WTC11 (cell line): ENCODE data around the gene ABCC2. TPM values are rescaled to one million over a fixed set of nuclear protein-coding genes. Genes with fewer than 3 reads are reported as not detected.
"Not testable (repeated sequence)": the region's sequence is repeated elsewhere in the genome, so short reads cannot be mapped to it uniquely, and the experiment has no call there.

ENCODE experiments used
- ATAC-seq: fragments of 200-7000 bp; cut with Tn5 transposase; 2 replicates; pipeline ENCODE4 v1.10.0; 2021; ENCODE audit warnings: mild to moderate bottlenecking, moderate library complexity
- CTCF ChIA-PET: fragments of 300-600 bp; sonication (Branson Sonifier 250); formaldehyde crosslinking; loops from one replicate; lab custom pipeline; 2021; ENCODE audit warnings: antibody characterized with exemption; lab: Charles Lee
- POLR2A ChIA-PET: fragments of 350-600 bp; sonication (Branson Sonifier 250); formaldehyde crosslinking; loops from one replicate; lab custom pipeline; 2021; ENCODE audit warnings: antibody characterized with exemption; lab: Charles Lee
- DNase-seq: peaks from one replicate; pipeline ENCODE4 v3.0.0; 2021; ENCODE audit warnings: low spot score
- H3K27ac Mint-ChIP-seq: 2 replicates; pipeline ENCODE4 v1.8.0; 2021; ENCODE audit warnings: mixed read lengths
- H3K27me3 Mint-ChIP-seq: 2 replicates; pipeline ENCODE4 v1.8.0; 2021; ENCODE audit warnings: low read depth, mild to moderate bottlenecking, moderate library complexity, mixed read lengths
- H3K36me3 Mint-ChIP-seq: 2 replicates; pipeline ENCODE4 v1.8.0; 2021; ENCODE audit warnings: mixed read lengths
- H3K4me1 Mint-ChIP-seq: 2 replicates; pipeline ENCODE4 v1.8.0; 2022; ENCODE audit warnings: mixed read lengths
- H3K4me3 Mint-ChIP-seq: 2 replicates; pipeline ENCODE4 v1.8.0; 2021; ENCODE audit warnings: mild to moderate bottlenecking, moderate library complexity, mixed read lengths
- H3K9me3 Mint-ChIP-seq: 2 replicates; pipeline ENCODE4 v1.8.0; 2021; ENCODE audit warnings: mixed read lengths
- CREM ChIP-seq: sonication (generic); formaldehyde crosslinking; IDR thresholded peaks from 2 replicates; pipeline ENCODE4 v1.8.1; 2022; ENCODE audit warnings: mild to moderate bottlenecking, missing genetic modification reagents, moderate library complexity
- ETV6 ChIP-seq: sonication (generic); formaldehyde crosslinking; IDR thresholded peaks from 2 replicates; pipeline ENCODE4 v1.8.1; 2022; ENCODE audit warnings: mild to moderate bottlenecking, missing genetic modification reagents
- FOXJ3 ChIP-seq: sonication (generic); formaldehyde crosslinking; IDR thresholded peaks from 2 replicates; pipeline ENCODE4 v1.9.0; 2021; ENCODE audit warnings: missing genetic modification reagents, mild to moderate bottlenecking, borderline replicate concordance
- GTF2I ChIP-seq: fragments of 250-450 bp; sonication (Bioruptor Pico); conservative IDR thresholded peaks from 2 replicates; pipeline ENCODE4 v1.4.0; 2021; ENCODE audit warnings: mild to moderate bottlenecking
- JAZF1 ChIP-seq: fragments of 250-450 bp; sonication (Bioruptor Pico); IDR thresholded peaks from 2 replicates; pipeline ENCODE4 v1.9.0; 2021; ENCODE audit warnings: moderate library complexity, mild to moderate bottlenecking, inconsistent platforms
- NFATC4 ChIP-seq: fragments of 250-450 bp; sonication (Bioruptor Pico); IDR thresholded peaks from 2 replicates; pipeline ENCODE4 v1.9.0; 2021; ENCODE audit warnings: mild to moderate bottlenecking
- NR1H2 ChIP-seq: sonication (generic); formaldehyde crosslinking; IDR thresholded peaks from 2 replicates; pipeline ENCODE4 v1.9.0; 2021; ENCODE audit warnings: mild to moderate bottlenecking, moderate library complexity, missing genetic modification reagents
- NR2C2 ChIP-seq: sonication (generic); formaldehyde crosslinking; IDR thresholded peaks from 2 replicates; pipeline ENCODE4 v1.8.0; 2022; ENCODE audit warnings: mild to moderate bottlenecking, missing genetic modification reagents
- PRRX2 ChIP-seq: fragments of 250-450 bp; sonication (Bioruptor Pico); IDR thresholded peaks from 2 replicates; pipeline ENCODE4 v1.8.0; 2021; ENCODE audit warnings: mild to moderate bottlenecking
- RORB ChIP-seq: fragments of 250-450 bp; sonication (Bioruptor Pico); IDR thresholded peaks from 2 replicates; pipeline ENCODE4 v1.9.0; 2021; ENCODE audit warnings: mild to moderate bottlenecking
- SMAD4 ChIP-seq: sonication (generic); formaldehyde crosslinking; IDR thresholded peaks from 2 replicates; pipeline ENCODE4 v1.8.0; 2022; ENCODE audit warnings: mild to moderate bottlenecking, missing genetic modification reagents
- ZBTB21 ChIP-seq: sonication (generic); formaldehyde crosslinking; IDR thresholded peaks from 2 replicates; pipeline ENCODE4 v1.8.1; 2023; ENCODE audit warnings: mild to moderate bottlenecking, missing genetic modification reagents, borderline replicate concordance
- ZNF138 ChIP-seq: sonication (generic); formaldehyde crosslinking; conservative IDR thresholded peaks from 2 replicates; pipeline ENCODE4 v1.8.1; 2022; ENCODE audit warnings: mild to moderate bottlenecking, moderate library complexity, missing genetic modification reagents
- ZNF219 ChIP-seq: sonication (generic); formaldehyde crosslinking; IDR thresholded peaks from 2 replicates; pipeline ENCODE4 v1.8.0; 2023; ENCODE audit warnings: missing genetic modification reagents, mild to moderate bottlenecking, borderline replicate concordance
- ZNF317 ChIP-seq: sonication (generic); formaldehyde crosslinking; IDR thresholded peaks from 2 replicates; pipeline ENCODE4 v1.8.1; 2023; ENCODE audit warnings: low read depth, mild to moderate bottlenecking, moderate library complexity, missing genetic modification reagents, borderline replicate concordance
- total RNA-seq: library from RNA; stranded (reverse); gene quantifications from 3 replicates; pipeline ENCODE4 v1.2.3, GENCODE V29; 2021
- TF ChIP-seq, protein P1 (sequence below): sonication (generic); formaldehyde crosslinking; IDR thresholded peaks from 2 replicates; pipeline ENCODE4 v1.8.1; 2023; ENCODE audit warnings: mild to moderate bottlenecking, moderate library complexity, missing genetic modification reagents
- TF ChIP-seq, protein P2 (sequence below): sonication (generic); formaldehyde crosslinking; conservative IDR thresholded peaks from 2 replicates; pipeline ENCODE4 v1.8.1; 2023; ENCODE audit warnings: mild to moderate bottlenecking, low read depth, missing genetic modification reagents, moderate library complexity
- TF ChIP-seq, protein P3 (sequence below): sonication (generic); formaldehyde crosslinking; IDR thresholded peaks from 2 replicates; pipeline ENCODE4 v1.8.0; 2022; ENCODE audit warnings: mild to moderate bottlenecking, missing genetic modification reagents
- TF ChIP-seq, protein P4 (sequence below): sonication (generic); formaldehyde crosslinking; IDR thresholded peaks from 2 replicates; pipeline ENCODE4 v1.8.0; 2022; ENCODE audit warnings: mild to moderate bottlenecking, missing genetic modification reagents
- TF ChIP-seq, protein P5 (sequence below): sonication (generic); formaldehyde crosslinking; IDR thresholded peaks from 2 replicates; pipeline ENCODE4 v1.8.1; 2022; ENCODE audit warnings: missing genetic modification reagents, borderline replicate concordance

Gene ABCC2
- total RNA-seq, 1 experiment from 2014 or later: 0.87 TPM

DNA sequence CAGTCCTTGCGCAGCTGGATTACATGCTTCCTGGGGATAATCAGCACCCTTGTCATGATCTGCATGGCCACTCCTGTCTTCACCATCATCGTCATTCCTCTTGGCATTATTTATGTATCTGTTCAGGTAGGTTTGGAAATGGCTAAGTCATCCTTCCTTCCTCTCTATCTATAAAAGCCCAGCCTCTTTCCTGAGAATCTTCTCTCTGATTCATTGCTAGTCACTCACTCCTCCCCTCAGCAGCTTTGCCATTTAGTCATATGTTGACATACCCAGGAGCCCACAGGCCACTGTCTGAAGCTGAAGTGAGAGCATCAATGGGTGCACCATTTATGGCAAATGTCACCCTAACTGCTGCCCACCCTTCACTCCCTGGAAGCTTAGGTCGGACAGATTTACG is 52.0 kb downstream of the ABCC2 start (continued):
- TF ChIP-seq JAZF1 (CRISPR knock-in tag) (no peak), NR2C2 (no peak), ZNF138 (CRISPR knock-in tag) (no peak), ZNF317 (CRISPR knock-in tag) (no peak)
- TF ChIP-seq, protein P1, sequence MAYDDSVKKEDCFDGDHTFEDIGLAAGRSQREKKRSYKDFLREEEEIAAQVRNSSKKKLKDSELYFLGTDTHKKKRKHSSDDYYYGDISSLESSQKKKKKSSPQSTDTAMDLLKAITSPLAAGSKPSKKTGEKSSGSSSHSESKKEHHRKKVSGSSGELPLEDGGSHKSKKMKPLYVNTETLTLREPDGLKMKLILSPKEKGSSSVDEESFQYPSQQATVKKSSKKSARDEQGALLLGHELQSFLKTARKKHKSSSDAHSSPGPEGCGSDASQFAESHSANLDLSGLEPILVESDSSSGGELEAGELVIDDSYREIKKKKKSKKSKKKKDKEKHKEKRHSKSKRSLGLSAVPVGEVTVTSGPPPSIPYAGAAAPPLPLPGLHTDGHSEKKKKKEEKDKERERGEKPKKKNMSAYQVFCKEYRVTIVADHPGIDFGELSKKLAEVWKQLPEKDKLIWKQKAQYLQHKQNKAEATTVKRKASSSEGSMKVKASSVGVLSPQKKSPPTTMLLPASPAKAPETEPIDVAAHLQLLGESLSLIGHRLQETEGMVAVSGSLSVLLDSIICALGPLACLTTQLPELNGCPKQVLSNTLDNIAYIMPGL (CRISPR knock-in tag): no peak

DNA sequence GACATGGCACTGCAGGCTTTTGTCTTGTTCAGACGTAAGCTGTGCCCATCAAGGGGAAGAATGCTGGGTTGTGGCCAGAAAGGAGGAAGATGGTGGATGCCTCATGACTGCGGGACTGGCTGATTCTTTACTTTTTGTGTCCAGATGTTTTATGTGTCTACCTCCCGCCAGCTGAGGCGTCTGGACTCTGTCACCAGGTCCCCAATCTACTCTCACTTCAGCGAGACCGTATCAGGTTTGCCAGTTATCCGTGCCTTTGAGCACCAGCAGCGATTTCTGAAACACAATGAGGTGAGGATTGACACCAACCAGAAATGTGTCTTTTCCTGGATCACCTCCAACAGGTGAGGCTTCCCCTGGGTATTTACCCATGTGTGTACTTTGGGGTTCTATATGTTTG is 53.5 kb downstream of the ABCC2 start:
- ChIA-PET POLR2A (no interaction called here), CTCF (no interaction called here)
- H3K27ac Mint-ChIP-seq: no peak overlapping the region
- TF ChIP-seq ZBTB21 (CRISPR knock-in tag): no peak
- TF ChIP-seq NFATC4 (CRISPR knock-in tag): no peak
- no peak for TF ChIP-seq FOXJ3 (CRISPR knock-in tag)
- TF ChIP-seq GTF2I: no peak
- TF ChIP-seq, protein P2, sequence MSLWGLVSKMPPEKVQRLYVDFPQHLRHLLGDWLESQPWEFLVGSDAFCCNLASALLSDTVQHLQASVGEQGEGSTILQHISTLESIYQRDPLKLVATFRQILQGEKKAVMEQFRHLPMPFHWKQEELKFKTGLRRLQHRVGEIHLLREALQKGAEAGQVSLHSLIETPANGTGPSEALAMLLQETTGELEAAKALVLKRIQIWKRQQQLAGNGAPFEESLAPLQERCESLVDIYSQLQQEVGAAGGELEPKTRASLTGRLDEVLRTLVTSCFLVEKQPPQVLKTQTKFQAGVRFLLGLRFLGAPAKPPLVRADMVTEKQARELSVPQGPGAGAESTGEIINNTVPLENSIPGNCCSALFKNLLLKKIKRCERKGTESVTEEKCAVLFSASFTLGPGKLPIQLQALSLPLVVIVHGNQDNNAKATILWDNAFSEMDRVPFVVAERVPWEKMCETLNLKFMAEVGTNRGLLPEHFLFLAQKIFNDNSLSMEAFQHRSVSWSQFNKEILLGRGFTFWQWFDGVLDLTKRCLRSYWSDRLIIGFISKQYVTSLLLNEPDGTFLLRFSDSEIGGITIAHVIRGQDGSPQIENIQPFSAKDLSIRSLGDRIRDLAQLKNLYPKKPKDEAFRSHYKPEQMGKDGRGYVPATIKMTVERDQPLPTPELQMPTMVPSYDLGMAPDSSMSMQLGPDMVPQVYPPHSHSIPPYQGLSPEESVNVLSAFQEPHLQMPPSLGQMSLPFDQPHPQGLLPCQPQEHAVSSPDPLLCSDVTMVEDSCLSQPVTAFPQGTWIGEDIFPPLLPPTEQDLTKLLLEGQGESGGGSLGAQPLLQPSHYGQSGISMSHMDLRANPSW (CRISPR knock-in tag): no peak
- no peak for TF ChIP-seq SMAD4 (CRISPR knock-in tag)
- TF ChIP-seq NR1H2 (CRISPR knock-in tag): no peak
- no peak for TF ChIP-seq PRRX2 (CRISPR knock-in tag)
- TF ChIP-seq, protein P3, sequence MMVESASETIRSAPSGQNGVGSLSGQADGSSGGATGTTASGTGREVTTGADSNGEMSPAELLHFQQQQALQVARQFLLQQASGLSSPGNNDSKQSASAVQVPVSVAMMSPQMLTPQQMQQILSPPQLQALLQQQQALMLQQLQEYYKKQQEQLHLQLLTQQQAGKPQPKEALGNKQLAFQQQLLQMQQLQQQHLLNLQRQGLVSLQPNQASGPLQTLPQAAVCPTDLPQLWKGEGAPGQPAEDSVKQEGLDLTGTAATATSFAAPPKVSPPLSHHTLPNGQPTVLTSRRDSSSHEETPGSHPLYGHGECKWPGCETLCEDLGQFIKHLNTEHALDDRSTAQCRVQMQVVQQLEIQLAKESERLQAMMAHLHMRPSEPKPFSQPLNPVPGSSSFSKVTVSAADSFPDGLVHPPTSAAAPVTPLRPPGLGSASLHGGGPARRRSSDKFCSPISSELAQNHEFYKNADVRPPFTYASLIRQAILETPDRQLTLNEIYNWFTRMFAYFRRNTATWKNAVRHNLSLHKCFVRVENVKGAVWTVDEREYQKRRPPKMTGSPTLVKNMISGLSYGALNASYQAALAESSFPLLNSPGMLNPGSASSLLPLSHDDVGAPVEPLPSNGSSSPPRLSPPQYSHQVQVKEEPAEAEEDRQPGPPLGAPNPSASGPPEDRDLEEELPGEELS: no peak
- no peak for TF ChIP-seq ZNF317 (CRISPR knock-in tag)
- TF ChIP-seq CREM (CRISPR knock-in tag): no peak
- TF ChIP-seq, protein P4, sequence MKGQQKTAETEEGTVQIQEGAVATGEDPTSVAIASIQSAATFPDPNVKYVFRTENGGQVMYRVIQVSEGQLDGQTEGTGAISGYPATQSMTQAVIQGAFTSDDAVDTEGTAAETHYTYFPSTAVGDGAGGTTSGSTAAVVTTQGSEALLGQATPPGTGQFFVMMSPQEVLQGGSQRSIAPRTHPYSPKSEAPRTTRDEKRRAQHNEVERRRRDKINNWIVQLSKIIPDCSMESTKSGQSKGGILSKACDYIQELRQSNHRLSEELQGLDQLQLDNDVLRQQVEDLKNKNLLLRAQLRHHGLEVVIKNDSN: no peak
- H3K4me3 Mint-ChIP-seq: no peak overlapping the region
- H3K4me1 Mint-ChIP-seq: no peaks in the 10 kb centered on the region
- DNase-seq: no peak
- peaks cover 16% of the 10 kb centered on the region for H3K9me3 Mint-ChIP-seq
- no peaks in the 10 kb centered on the region; the same call in 1 of the 2 replicates for H3K27me3 Mint-ChIP-seq
- ATAC-seq: no peak
- peaks cover 9% of the 10 kb centered on the region for H3K36me3 Mint-ChIP-seq

DNA sequence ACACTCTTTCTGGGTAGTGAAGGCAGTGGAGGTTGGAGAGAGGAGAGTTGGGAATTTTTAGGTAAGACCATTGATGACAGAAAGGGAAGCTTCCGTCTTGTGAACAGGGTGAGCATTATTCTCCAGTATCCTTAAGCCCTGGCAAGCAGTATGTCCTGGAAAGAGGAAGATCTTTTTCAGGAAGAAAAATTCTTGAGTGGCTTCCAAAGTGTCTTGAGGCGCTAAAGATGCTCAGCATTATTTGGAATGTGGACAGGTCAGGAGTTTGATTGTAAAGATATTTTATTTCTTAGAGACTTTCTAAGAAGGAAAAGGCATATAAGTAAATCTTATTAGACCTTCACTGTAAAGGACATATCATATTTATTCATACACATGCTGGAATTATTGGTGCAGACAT is 54.3 kb downstream of the ABCC2 start:
- POLR2A ChIA-PET: no interaction called here
- Mint-ChIP-seq H3K27ac (no peak overlapping the region), H3K27me3 (no peaks in the 10 kb centered on the region; the same call in 1 of the 2 replicates), H3K36me3 (peaks cover 11% of the 10 kb centered on the region), H3K9me3 (peaks cover 16% of the 10 kb centered on the region), H3K4me3 (no peak overlapping the region), H3K4me1 (no peaks in the 10 kb centered on the region)
- ATAC-seq (no peak), DNase-seq (no peak)
- TF ChIP-seq ETV6 (CRISPR knock-in tag) (no peak), ZNF219 (CRISPR knock-in tag) (no peak), RORB (CRISPR knock-in tag) (no peak)
- TF ChIP-seq, protein P5, sequence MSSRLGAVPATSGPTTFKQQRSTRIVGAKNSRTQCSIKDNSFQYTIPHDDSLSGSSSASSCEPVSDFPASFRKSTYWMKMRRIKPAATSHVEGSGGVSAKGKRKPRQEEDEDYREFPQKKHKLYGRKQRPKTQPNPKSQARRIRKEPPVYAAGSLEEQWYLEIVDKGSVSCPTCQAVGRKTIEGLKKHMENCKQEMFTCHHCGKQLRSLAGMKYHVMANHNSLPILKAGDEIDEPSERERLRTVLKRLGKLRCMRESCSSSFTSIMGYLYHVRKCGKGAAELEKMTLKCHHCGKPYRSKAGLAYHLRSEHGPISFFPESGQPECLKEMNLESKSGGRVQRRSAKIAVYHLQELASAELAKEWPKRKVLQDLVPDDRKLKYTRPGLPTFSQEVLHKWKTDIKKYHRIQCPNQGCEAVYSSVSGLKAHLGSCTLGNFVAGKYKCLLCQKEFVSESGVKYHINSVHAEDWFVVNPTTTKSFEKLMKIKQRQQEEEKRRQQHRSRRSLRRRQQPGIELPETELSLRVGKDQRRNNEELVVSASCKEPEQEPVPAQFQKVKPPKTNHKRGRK: no peak
- CTCF ChIA-PET: no interaction called here

DNA sequence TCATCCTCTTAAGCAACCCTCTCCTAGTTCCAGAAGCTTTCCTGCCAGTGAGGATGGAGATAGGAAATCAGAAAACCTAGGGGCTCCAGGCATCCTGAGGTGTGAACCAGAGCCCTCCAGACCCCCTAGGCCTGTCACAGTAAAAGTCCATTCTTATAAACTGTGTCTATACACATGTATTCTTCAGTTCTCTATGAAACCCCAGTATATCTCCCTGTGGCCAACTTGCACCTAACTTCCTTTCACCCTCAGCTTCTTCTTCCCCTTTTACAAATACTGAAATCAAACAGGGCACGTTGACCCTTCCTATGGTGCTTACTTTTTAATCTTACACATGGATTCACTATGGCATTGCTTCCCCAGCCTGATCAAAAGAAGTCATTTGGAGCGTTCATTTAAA is 58.4 kb downstream of the ABCC2 start:
- CTCF ChIA-PET, H3K4me1 Mint-ChIP-seq, DNase-seq, H3K27ac Mint-ChIP-seq, H3K27me3 Mint-ChIP-seq, ATAC-seq, H3K4me3 Mint-ChIP-seq, POLR2A ChIA-PET: not testable (repeated sequence)
- Mint-ChIP-seq H3K9me3 (peaks cover 16% of the 10 kb centered on the region), H3K36me3 (peaks cover 11% of the 10 kb centered on the region)
